ENCODE measurements around the gene WWOX.

WWOX gene

DNA sequence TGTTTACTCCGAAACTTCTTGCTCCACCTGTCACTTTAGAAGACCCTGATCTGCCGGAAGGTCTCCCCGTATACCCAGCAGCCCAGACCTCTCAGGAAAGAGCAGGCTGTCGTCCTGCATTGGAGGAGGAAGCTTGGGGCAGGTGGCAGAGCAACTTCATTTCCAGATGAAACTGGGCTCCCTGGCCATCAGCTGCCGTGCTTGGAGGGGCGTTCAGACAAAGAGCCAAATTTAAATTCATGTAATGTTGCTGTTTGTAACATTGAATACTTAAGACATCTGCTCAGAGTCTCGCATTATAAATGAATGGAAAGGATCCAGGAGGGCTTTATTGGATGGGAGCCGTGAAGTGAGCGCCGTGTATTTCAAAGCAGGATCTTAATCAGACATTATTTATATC lies 872.6 kb downstream of the WWOX start:
- no peak overlapping the region for H3K4me3 ChIP-seq (ENCODE audit: insufficient read length, low read depth)
- H3K9ac ChIP-seq (ENCODE audit: insufficient read length, low read depth) = no peak overlapping the region
- no peaks in the 10 kb centered on the region for H3K27me3 ChIP-seq (ENCODE audit: insufficient read depth, insufficient read length)
- TF ChIP-seq YY1 (IDR thresholded peaks at IDR 0.05; ENCODE audit: insufficient read depth, insufficient read length) (no peak), ZNF274 (IDR thresholded peaks at IDR 0.05; ENCODE audit: low read depth, low read length) (no peak), SUZ12 (IDR thresholded peaks at IDR 0.05; ENCODE audit: extremely low read depth, insufficient read depth, insufficient read length) (no peak)
- no peak for DNase-seq (ENCODE audit: low read depth, low spot score)
- H3K4me1 ChIP-seq (ENCODE audit: insufficient read depth, insufficient read length) = no peaks in the 10 kb centered on the region
- no peaks in the 10 kb centered on the region for H3K9me3 ChIP-seq (ENCODE audit: insufficient read depth, low read length)
- H3K36me3 ChIP-seq (ENCODE audit: insufficient read depth, insufficient read length, low read length) = no peaks in the 10 kb centered on the region

DNA sequence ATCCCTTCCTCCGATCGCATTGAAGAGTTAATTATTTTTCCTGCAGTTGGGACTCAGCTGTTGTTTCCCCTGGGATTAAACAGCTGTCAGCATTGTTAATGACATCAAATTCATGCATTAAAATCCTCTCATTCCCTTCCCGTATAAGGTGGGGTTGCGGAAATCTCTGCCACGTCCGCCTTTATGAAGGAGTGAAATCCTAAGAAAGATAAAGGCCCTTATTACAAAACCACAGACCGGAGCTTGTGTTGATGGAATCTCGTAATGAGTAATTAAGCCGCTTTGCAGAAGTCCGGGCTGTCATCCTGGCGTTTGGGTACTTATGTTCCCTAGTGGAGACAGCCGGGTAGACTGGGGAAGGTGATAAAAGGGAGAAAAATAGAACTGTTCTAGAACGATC lies 873.5 kb downstream of the WWOX start:
- H3K4me1 ChIP-seq (ENCODE audit: insufficient read depth, insufficient read length) = no peaks in the 10 kb centered on the region
- H3K9ac ChIP-seq (ENCODE audit: insufficient read length, low read depth) = no peak overlapping the region
- TF ChIP-seq YY1 (IDR thresholded peaks at IDR 0.05; ENCODE audit: insufficient read depth, insufficient read length) (no peak), SUZ12 (IDR thresholded peaks at IDR 0.05; ENCODE audit: extremely low read depth, insufficient read depth, insufficient read length) (no peak), ZNF274 (IDR thresholded peaks at IDR 0.05; ENCODE audit: low read depth, low read length) (no peak)
- no peak for DNase-seq (ENCODE audit: low read depth, low spot score)
- no peak overlapping the region for H3K4me3 ChIP-seq (ENCODE audit: insufficient read length, low read depth)
- H3K36me3 ChIP-seq (ENCODE audit: insufficient read depth, insufficient read length, low read length) = no peaks in the 10 kb centered on the region
- H3K27me3 ChIP-seq (ENCODE audit: insufficient read depth, insufficient read length) = no peaks in the 10 kb centered on the region
- H3K9me3 ChIP-seq (ENCODE audit: insufficient read depth, low read length) = no peaks in the 10 kb centered on the region

- Histone ChIP-seq H3K4me1 (ENCODE audit: insufficient read depth, insufficient read length) (no peaks in the 10 kb centered on the region), H3K9ac (ENCODE audit: insufficient read length, low read depth) (no peak overlapping the region), H3K27me3 (ENCODE audit: insufficient read depth, insufficient read length) (no peaks in the 10 kb centered on the region), H3K36me3 (ENCODE audit: insufficient read depth, insufficient read length, low read length) (no peaks in the 10 kb centered on the region), H3K9me3 (ENCODE audit: insufficient read depth, low read length) (no peaks in the 10 kb centered on the region), H3K4me3 (ENCODE audit: insufficient read length, low read depth) (no peak overlapping the region)
- no peak for TF ChIP-seq YY1 (IDR thresholded peaks at IDR 0.05; ENCODE audit: insufficient read depth, insufficient read length)
- TF ChIP-seq ZNF274 (IDR thresholded peaks at IDR 0.05; ENCODE audit: low read depth, low read length) = no peak
- no peak for TF ChIP-seq SUZ12 (IDR thresholded peaks at IDR 0.05; ENCODE audit: extremely low read depth, insufficient read depth, insufficient read length)
- no peak for DNase-seq (ENCODE audit: low read depth, low spot score)
These were observed 876.8 kb downstream of the WWOX start for GRCh38 chr16:78976212-78976611.

DNA sequence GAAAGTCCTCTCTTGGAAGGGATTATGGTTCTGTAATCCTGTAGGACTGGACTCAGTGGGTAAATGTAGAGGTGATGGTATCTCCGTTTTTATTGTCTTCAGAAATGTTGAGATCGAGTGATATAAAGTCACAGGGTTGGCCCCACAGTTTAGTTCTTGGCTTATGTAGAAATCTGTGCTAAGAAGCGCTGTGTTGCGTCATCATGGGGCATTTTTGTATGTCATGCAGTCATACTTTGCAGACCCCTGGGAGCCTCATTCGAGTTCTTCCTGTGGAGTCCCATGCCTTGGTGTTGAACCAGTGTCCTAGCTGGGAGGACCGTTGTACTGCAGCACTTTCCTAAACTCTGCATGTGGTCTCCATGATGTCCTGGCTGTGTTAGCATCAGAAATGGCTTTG lies 881.4 kb downstream of the WWOX start:
- Histone ChIP-seq H3K9me3 (ENCODE audit: insufficient read depth, low read length) (no peaks in the 10 kb centered on the region), H3K4me1 (ENCODE audit: insufficient read depth, insufficient read length) (peaks cover 2% of the 10 kb centered on the region), H3K36me3 (ENCODE audit: insufficient read depth, insufficient read length, low read length) (no peaks in the 10 kb centered on the region), H3K9ac (ENCODE audit: insufficient read length, low read depth) (no peak overlapping the region), H3K27me3 (ENCODE audit: insufficient read depth, insufficient read length) (no peaks in the 10 kb centered on the region), H3K4me3 (ENCODE audit: insufficient read length, low read depth) (no peak overlapping the region)
- no peak for DNase-seq (ENCODE audit: low read depth, low spot score)
- TF ChIP-seq SUZ12 (IDR thresholded peaks at IDR 0.05; ENCODE audit: extremely low read depth, insufficient read depth, insufficient read length) (no peak), YY1 (IDR thresholded peaks at IDR 0.05; ENCODE audit: insufficient read depth, insufficient read length) (no peak), ZNF274 (IDR thresholded peaks at IDR 0.05; ENCODE audit: low read depth, low read length) (no peak)

- H3K9me3 ChIP-seq (ENCODE audit: insufficient read depth, low read length) = no peaks in the 10 kb centered on the region
- H3K27me3 ChIP-seq (ENCODE audit: insufficient read depth, insufficient read length) = no peaks in the 10 kb centered on the region
- no peak overlapping the region for H3K4me3 ChIP-seq (ENCODE audit: insufficient read length, low read depth)
- TF ChIP-seq SUZ12 (IDR thresholded peaks at IDR 0.05; ENCODE audit: extremely low read depth, insufficient read depth, insufficient read length) = no peak
- TF ChIP-seq ZNF274 (IDR thresholded peaks at IDR 0.05; ENCODE audit: low read depth, low read length) = no peak
- TF ChIP-seq YY1 (IDR thresholded peaks at IDR 0.05; ENCODE audit: insufficient read depth, insufficient read length) = no peak
- no peaks in the 10 kb centered on the region for H3K36me3 ChIP-seq (ENCODE audit: insufficient read depth, insufficient read length, low read length)
- no peak for DNase-seq (ENCODE audit: low read depth, low spot score)
- peaks cover 2% of the 10 kb centered on the region for H3K4me1 ChIP-seq (ENCODE audit: insufficient read depth, insufficient read length)
- H3K9ac ChIP-seq (ENCODE audit: insufficient read length, low read depth) = no peak overlapping the region
These were observed 882.8 kb downstream of the WWOX start for GRCh38 chr16:78982096-78982744.

GRCh38 chr16:78984324-78984723 lies 884.9 kb downstream of the WWOX start:
- TF ChIP-seq YY1 (IDR thresholded peaks at IDR 0.05; ENCODE audit: insufficient read depth, insufficient read length) (no peak), ZNF274 (IDR thresholded peaks at IDR 0.05; ENCODE audit: low read depth, low read length) (no peak), SUZ12 (IDR thresholded peaks at IDR 0.05; ENCODE audit: extremely low read depth, insufficient read depth, insufficient read length) (no peak)
- DNase-seq (ENCODE audit: low read depth, low spot score) = no peak
- H3K9me3 ChIP-seq (ENCODE audit: insufficient read depth, low read length) = no peaks in the 10 kb centered on the region
- H3K4me1 ChIP-seq (ENCODE audit: insufficient read depth, insufficient read length) = peaks cover 2% of the 10 kb centered on the region
- no peak overlapping the region for H3K9ac ChIP-seq (ENCODE audit: insufficient read length, low read depth)
- no peaks in the 10 kb centered on the region for H3K36me3 ChIP-seq (ENCODE audit: insufficient read depth, insufficient read length, low read length)
- H3K27me3 ChIP-seq (ENCODE audit: insufficient read depth, insufficient read length) = no peaks in the 10 kb centered on the region
- no peak overlapping the region for H3K4me3 ChIP-seq (ENCODE audit: insufficient read length, low read depth)

GRCh38 chr16:78984887-78985464 lies 885.5 kb downstream of the WWOX start:
- Histone ChIP-seq H3K9ac (ENCODE audit: insufficient read length, low read depth) (no peak overlapping the region), H3K4me3 (ENCODE audit: insufficient read length, low read depth) (no peak overlapping the region), H3K9me3 (ENCODE audit: insufficient read depth, low read length) (no peaks in the 10 kb centered on the region), H3K27me3 (ENCODE audit: insufficient read depth, insufficient read length) (no peaks in the 10 kb centered on the region), H3K4me1 (ENCODE audit: insufficient read depth, insufficient read length) (peaks cover 2% of the 10 kb centered on the region), H3K36me3 (ENCODE audit: insufficient read depth, insufficient read length, low read length) (no peaks in the 10 kb centered on the region)
- TF ChIP-seq SUZ12 (IDR thresholded peaks at IDR 0.05; ENCODE audit: extremely low read depth, insufficient read depth, insufficient read length) (no peak), ZNF274 (IDR thresholded peaks at IDR 0.05; ENCODE audit: low read depth, low read length) (no peak), YY1 (IDR thresholded peaks at IDR 0.05; ENCODE audit: insufficient read depth, insufficient read length) (no peak)
- DNase-seq (ENCODE audit: low read depth, low spot score) = no peak

All from NT2/D1 (cell line).